Inflammatory macrophage (primary cell): Measurements from ENCODE around the gene SELENOV.

Experiments
- DNase-seq, 2 donors: peaks; one replicate each; pipeline ENCODE4 v3.0.0-alpha.2; 2020 to 2022

Gene SELENOV

GRCh38 chr19:39494661-39495060 is 20.3 kb upstream of the SELENOV start:
- DNase-seq: no peak

GRCh38 chr19:39496063-39496462 is 18.9 kb upstream of the SELENOV start:
- no peak for DNase-seq

- DNase-seq: no peak
Observed at GRCh38 chr19:39497701-39497995, 17.3 kb upstream of the SELENOV start.

- DNase-seq: peak in 1 of 2 donors; percentile 15
Observed at GRCh38 chr19:39497996-39498797, 16.7 kb upstream of the SELENOV start.

- DNase-seq: no peak
Observed at GRCh38 chr19:39498798-39499642, 15.9 kb upstream of the SELENOV start, which contains the start of gene DLL3. DLL3 (plus strand) TSS chr19:39498947; CDS start chr19:39498975, 28 bp downstream.

- no peak for DNase-seq
Observed at GRCh38 chr19:39499932-39500331, 15.0 kb upstream of the SELENOV start.

- no peak for DNase-seq
Observed at GRCh38 chr19:39500543-39500942, 14.4 kb upstream of the SELENOV start.

GRCh38 chr19:39501340-39501739 is 13.6 kb upstream of the SELENOV start:
- no peak for DNase-seq

GRCh38 chr19:39502640-39503417 is 12.1 kb upstream of the SELENOV start:
- DNase-seq: peak; percentile 71 to 83

GRCh38 chr19:39506598-39506943 is 8.4 kb upstream of the SELENOV start:
- no peak for DNase-seq

GRCh38 chr19:39506944-39507714 is 7.8 kb upstream of the SELENOV start:
- peak; percentile 32 to 62 for DNase-seq

- DNase-seq: no peak
Observed at GRCh38 chr19:39507715-39508364, 7.1 kb upstream of the SELENOV start.

- no peak for DNase-seq
Observed at GRCh38 chr19:39508629-39509028, 6.3 kb upstream of the SELENOV start.

GRCh38 chr19:39509233-39509632 is 5.7 kb upstream of the SELENOV start:
- no peak for DNase-seq

GRCh38 chr19:39512988-39513387 is 2.0 kb upstream of the SELENOV start:
- no peak for DNase-seq

GRCh38 chr19:39515551-39516191 is 732 bp downstream of the SELENOV start:
- no peak for DNase-seq

GRCh38 chr19:39516270-39516669 is 1.3 kb downstream of the SELENOV start:
- peak in 1 of 2 donors; percentile 5 for DNase-seq

- DNase-seq: no peak
Observed at GRCh38 chr19:39517432-39517831, 2.5 kb downstream of the SELENOV start.

- no peak for DNase-seq
Observed at GRCh38 chr19:39518458-39518857, 3.5 kb downstream of the SELENOV start.

GRCh38 chr19:39518975-39519374 is 4.0 kb downstream of the SELENOV start:
- DNase-seq: no peak
